Mucosa of descending colon (tissue), 3 donors: Measurements from ENCODE around the gene FGF12. TPM values are rescaled to one million over a fixed set of nuclear protein-coding genes. Genes with fewer than 3 reads are reported as not detected.

Source experiments
- ATAC-seq: fragments of 200-7000 bp; cut with Tn5 transposase; one replicate; pipeline ENCODE4 v1.9.1; 2020; ENCODE audit warnings: mild to moderate bottlenecking, moderate library complexity
- DNase-seq, 3 donors: peaks; one replicate each; pipeline ENCODE4 v3.0.0-alpha.2; 2020
- H3K36me3 ChIP-seq: fragments of 200-600 bp; one replicate; pipeline ENCODE4 v1.8.0; 2021; ENCODE audit warnings: low read depth, mild to moderate bottlenecking
- H3K4me1 ChIP-seq: fragments of 200-600 bp; one replicate; pipeline ENCODE4 v1.8.0; 2021; ENCODE audit warnings: low read depth, mild to moderate bottlenecking
- H3K4me3 ChIP-seq: fragments of 200-600 bp; one replicate; pipeline ENCODE4 v1.8.0; 2021; ENCODE audit warnings: mild to moderate bottlenecking
- H3K9me3 ChIP-seq: fragments of 200-600 bp; one replicate; pipeline ENCODE4 v1.8.0; 2021; ENCODE audit warnings: mild to moderate bottlenecking
- CTCF ChIP-seq: fragments of 200-600 bp; IDR thresholded peaks from one replicate; pipeline ENCODE4 v1.8.0; 2022; ENCODE audit warnings: antibody characterized with exemption, mild to moderate bottlenecking
- intact Hi-C, 2 donors: fragments of 100-400 bp; cut with DNase I in 1 of 2; cut with micrococcal nuclease in 1 of 2; formaldehyde crosslinking; loops; one replicate each; pipeline versions ENCODE4 v1.11.0 to v1.11.1; 2022; cut with DNase I, micrococcal nuclease
- total RNA-seq, 3 donors: library from RNA; stranded (reverse); fragmentation: NEBNext Ultra II Directional in 2 of 3; extraction: Animal tissue kit (Norgen Biotek cat#: 25700) in 2 of 3; gene quantifications; one replicate each; pipeline versions ENCODE4 v1.2.1 to v1.2.4, GENCODE V29; 2021 to 2023
- donor health status: DM: no; HTN: no; CAD: no; lungs with moderate emphysema.
- donor health status: DM: no; HTN: no; CAD: no.
- donor health status: DM: no; HTN: yes; CAD: no.

Gene FGF12
- total RNA-seq, 3 donors from 2014 or later = 0.35 to 3.3 (median 0.58) TPM

- Histone ChIP-seq H3K9me3 (no peaks in the 10 kb centered on the region), H3K36me3 (no peaks in the 10 kb centered on the region), H3K4me1 (no peaks in the 10 kb centered on the region), H3K4me3 (no peak overlapping the region)
- DNase-seq (no peak), ATAC-seq (no peak)
- intact Hi-C loops = no loop called here
- TF ChIP-seq CTCF = no peak
These were observed 43.2 kb downstream of the FGF12 start for GRCh38 chr3:192684151-192684550.

DNA sequence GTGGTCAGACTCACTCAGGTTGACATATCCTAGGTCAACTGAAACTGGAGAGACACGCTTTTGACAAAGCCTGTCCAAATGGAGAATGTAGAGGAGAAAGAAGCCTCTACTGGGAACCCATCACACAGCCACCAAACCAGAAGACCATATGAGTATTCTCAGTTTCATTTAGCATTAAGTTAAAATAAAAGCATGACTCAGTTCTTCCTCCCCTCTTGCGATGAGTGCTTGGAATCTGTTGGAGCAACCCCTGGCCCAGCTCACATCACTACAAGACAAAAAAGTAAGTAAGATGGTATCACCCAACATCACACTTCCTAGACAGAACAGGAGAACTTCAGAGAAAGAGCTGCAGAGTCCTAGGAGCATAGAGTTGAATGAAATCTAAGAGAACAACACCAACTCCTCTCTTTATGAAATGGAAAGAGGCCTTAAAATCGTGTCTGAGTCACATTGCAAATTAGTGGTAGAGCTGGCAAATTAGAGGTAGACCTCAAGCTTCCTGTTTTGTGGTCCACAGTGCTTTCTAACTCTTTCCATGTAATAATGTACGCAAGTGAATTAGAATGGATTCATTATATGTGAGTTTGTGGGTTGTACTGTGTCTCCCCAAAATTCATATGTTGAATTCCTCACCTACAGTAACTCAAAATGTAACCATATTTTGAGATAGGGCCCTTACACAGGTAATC lies 51.2 kb downstream of the FGF12 start:
- intact Hi-C loops = no loop called here
- no peaks in the 10 kb centered on the region for H3K4me1 ChIP-seq
- no peak for TF ChIP-seq CTCF
- no peak overlapping the region for H3K4me3 ChIP-seq
- no peaks in the 10 kb centered on the region for H3K36me3 ChIP-seq
- DNase-seq (no peak), ATAC-seq (no peak)
- no peaks in the 10 kb centered on the region for H3K9me3 ChIP-seq

GRCh38 chr3:192655628-192656027 lies 71.7 kb downstream of the FGF12 start:
- TF ChIP-seq CTCF = no peak
- DNase-seq = no peak
- no peak overlapping the region for H3K4me3 ChIP-seq
- no peaks in the 10 kb centered on the region for H3K9me3 ChIP-seq
- H3K4me1 ChIP-seq = no peaks in the 10 kb centered on the region
- H3K36me3 ChIP-seq = no peaks in the 10 kb centered on the region
- no peak for ATAC-seq
- intact Hi-C loops = no loop called here

DNA sequence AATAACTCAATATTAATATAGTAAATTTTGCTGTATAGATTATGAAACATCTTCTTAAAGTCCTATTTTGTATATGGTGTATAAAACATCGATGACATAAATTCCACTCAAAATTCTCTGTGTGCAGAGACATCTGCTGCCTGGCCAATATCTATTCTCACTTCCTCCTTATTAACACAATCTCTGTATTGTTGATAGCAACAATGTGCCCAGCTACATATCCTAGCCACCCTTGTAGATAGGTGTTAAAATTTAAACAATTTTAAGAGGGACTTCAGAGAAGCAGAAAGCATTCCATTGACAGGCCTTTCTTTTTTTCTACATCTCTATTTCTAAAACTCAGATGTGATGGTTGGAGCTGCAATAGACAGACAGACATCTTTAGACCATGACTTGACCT lies 72.3 kb downstream of the FGF12 start:
- no peak for DNase-seq
- ATAC-seq = no peak
- Histone ChIP-seq H3K9me3 (no peaks in the 10 kb centered on the region), H3K36me3 (no peaks in the 10 kb centered on the region), H3K4me3 (no peak overlapping the region), H3K4me1 (no peaks in the 10 kb centered on the region)
- intact Hi-C loops = no loop called here
- TF ChIP-seq CTCF = no peak

- ATAC-seq (no peak), DNase-seq (no peak)
- no peaks in the 10 kb centered on the region for H3K36me3 ChIP-seq
- no peak for TF ChIP-seq CTCF
- intact Hi-C loops = no loop called here
- no peaks in the 10 kb centered on the region for H3K9me3 ChIP-seq
- H3K4me1 ChIP-seq = no peaks in the 10 kb centered on the region
- no peak overlapping the region for H3K4me3 ChIP-seq
These were observed 73.5 kb downstream of the FGF12 start for GRCh38 chr3:192653862-192654261.

- H3K4me1 ChIP-seq = no peaks in the 10 kb centered on the region
- intact Hi-C loops = no loop called here
- no peak for TF ChIP-seq CTCF
- no peak overlapping the region for H3K4me3 ChIP-seq
- no peaks in the 10 kb centered on the region for H3K9me3 ChIP-seq
- ATAC-seq (no peak), DNase-seq (no peak)
- no peaks in the 10 kb centered on the region for H3K36me3 ChIP-seq
These were observed 74.6 kb downstream of the FGF12 start for GRCh38 chr3:192652727-192653126.
